Central memory CD8-positive, alpha-beta T cell (primary cell): ENCODE data around the gene PDE6C.

Experiments
- ATAC-seq: fragments of 150-1000 bp; cut with Tn5 transposase; replicated peaks from 2 replicates; pipeline ENCODE4 v1.10.0; 2022; ENCODE audit warnings: mild to moderate bottlenecking, moderate FRiP score, moderate number of reproducible peaks; ENCODE audit not compliant: poor library complexity, severe bottlenecking; ENCODE audit errors: extremely low read depth
- DNase-seq, 2 donors: peaks; one replicate each; pipeline ENCODE4 v3.0.0; 2021; ENCODE audit warnings: low spot score in 2 of 2
- H3K27ac Mint-ChIP-seq: one replicate; pipeline ENCODE4 v1.8.0; 2022; ENCODE audit warnings: low read depth, mild to moderate bottlenecking, moderate library complexity, mixed read lengths
- H3K27me3 Mint-ChIP-seq: one replicate; pipeline ENCODE4 v1.8.0; 2022; ENCODE audit warnings: mixed read lengths
- H3K36me3 Mint-ChIP-seq: one replicate; pipeline ENCODE4 v1.8.0; 2022; ENCODE audit warnings: mild to moderate bottlenecking, moderate library complexity, mixed read lengths; ENCODE audit not compliant: insufficient read depth
- H3K4me1 Mint-ChIP-seq: one replicate; pipeline ENCODE4 v1.8.0; 2022; ENCODE audit warnings: mixed read lengths
- H3K4me3 Mint-ChIP-seq: one replicate; pipeline ENCODE4 v1.8.0; 2022; ENCODE audit warnings: mild to moderate bottlenecking, moderate library complexity, mixed read lengths
- H3K9me3 Mint-ChIP-seq: one replicate; pipeline ENCODE4 v1.8.0; 2022; ENCODE audit warnings: mixed read lengths

The PDE6C gene

GRCh38 chr10:93702210-93703001 is 90.1 kb downstream of the PDE6C start, which contains the start of gene FRA10AC1:
TSS of gene FRA10AC1 (minus strand) at chr10:93702592. CDS start at chr10:93700106, 2,486 bp downstream.
- DNase-seq: peak; percentile 83 to 88
- peaks cover under 1% of the 10 kb centered on the region for H3K4me1 Mint-ChIP-seq
- peaks cover 11% of the 10 kb centered on the region for H3K36me3 Mint-ChIP-seq
- no peaks in the 10 kb centered on the region for H3K27me3 Mint-ChIP-seq
- no peak within 1 kb of the TSS for H3K4me3 Mint-ChIP-seq
- H3K9me3 Mint-ChIP-seq: no peaks in the 10 kb centered on the region
- peak; percentile 82 for ATAC-seq
- no peak within 1 kb of the TSS for H3K27ac Mint-ChIP-seq

GRCh38 chr10:93703066-93703465 is 90.7 kb downstream of the PDE6C start:
- ATAC-seq: no peak
- H3K36me3 Mint-ChIP-seq: peaks cover 11% of the 10 kb centered on the region
- no peaks in the 10 kb centered on the region for H3K9me3 Mint-ChIP-seq
- H3K4me3 Mint-ChIP-seq: no peak overlapping the region
- H3K27me3 Mint-ChIP-seq: no peaks in the 10 kb centered on the region
- H3K4me1 Mint-ChIP-seq: no peaks in the 10 kb centered on the region
- no peak for DNase-seq
- H3K27ac Mint-ChIP-seq: no peak overlapping the region

- Mint-ChIP-seq H3K4me3 (no peak overlapping the region), H3K4me1 (no peaks in the 10 kb centered on the region), H3K27me3 (no peaks in the 10 kb centered on the region), H3K36me3 (peaks cover 11% of the 10 kb centered on the region), H3K9me3 (no peaks in the 10 kb centered on the region), H3K27ac (no peak overlapping the region)
- no peak for DNase-seq
- ATAC-seq: no peak
Measured at GRCh38 chr10:93703841-93704240, 91.5 kb downstream of the PDE6C start.

GRCh38 chr10:93704451-93704850 is 92.1 kb downstream of the PDE6C start:
- Mint-ChIP-seq H3K27ac (no peak overlapping the region), H3K4me3 (no peak overlapping the region), H3K27me3 (no peaks in the 10 kb centered on the region), H3K9me3 (no peaks in the 10 kb centered on the region), H3K36me3 (peaks cover 10% of the 10 kb centered on the region), H3K4me1 (no peaks in the 10 kb centered on the region)
- no peak for DNase-seq
- ATAC-seq: no peak

GRCh38 chr10:93707623-93708022 is 95.3 kb downstream of the PDE6C start:
- no peaks in the 10 kb centered on the region for H3K9me3 Mint-ChIP-seq
- no peak for ATAC-seq
- DNase-seq: no peak
- H3K4me3 Mint-ChIP-seq: no peak overlapping the region
- no peak overlapping the region for H3K27ac Mint-ChIP-seq
- no peaks in the 10 kb centered on the region for H3K36me3 Mint-ChIP-seq
- no peaks in the 10 kb centered on the region for H3K4me1 Mint-ChIP-seq
- no peaks in the 10 kb centered on the region for H3K27me3 Mint-ChIP-seq

- Mint-ChIP-seq H3K27ac (no peak overlapping the region), H3K4me3 (no peak overlapping the region)
Measured at GRCh38 chr10:93710333-93710909, 98.1 kb downstream of the PDE6C start.

GRCh38 chr10:93711891-93712290 is 99.6 kb downstream of the PDE6C start:
- H3K4me3 Mint-ChIP-seq: no peak overlapping the region
- H3K36me3 Mint-ChIP-seq: no peaks in the 10 kb centered on the region
- H3K27me3 Mint-ChIP-seq: no peaks in the 10 kb centered on the region
- no peaks in the 10 kb centered on the region for H3K9me3 Mint-ChIP-seq
- DNase-seq: no peak
- no peak for ATAC-seq
- H3K27ac Mint-ChIP-seq: no peak overlapping the region
- no peaks in the 10 kb centered on the region for H3K4me1 Mint-ChIP-seq

More at GRCh38 chr10:93710333-93710909, 98.1 kb downstream of the PDE6C start:
- no peaks in the 10 kb centered on the region for H3K27me3 Mint-ChIP-seq
- no peaks in the 10 kb centered on the region for H3K36me3 Mint-ChIP-seq
- no peak for ATAC-seq
- no peak for DNase-seq
- no peaks in the 10 kb centered on the region for H3K9me3 Mint-ChIP-seq
- H3K4me1 Mint-ChIP-seq: no peaks in the 10 kb centered on the region

- Mint-ChIP-seq H3K4me3 (no peak overlapping the region), H3K36me3 (no peaks in the 10 kb centered on the region), H3K27ac (no peak overlapping the region), H3K9me3 (no peaks in the 10 kb centered on the region), H3K4me1 (no peaks in the 10 kb centered on the region), H3K27me3 (no peaks in the 10 kb centered on the region)
- DNase-seq (no peak), ATAC-seq (no peak)
Measured at GRCh38 chr10:93712593-93712992, 100.3 kb downstream of the PDE6C start.

GRCh38 chr10:93715345-93715744 is 103.0 kb downstream of the PDE6C start:
- Mint-ChIP-seq H3K27me3 (peaks cover 16% of the 10 kb centered on the region), H3K9me3 (no peaks in the 10 kb centered on the region), H3K4me1 (no peaks in the 10 kb centered on the region), H3K36me3 (no peaks in the 10 kb centered on the region), H3K27ac (no peak overlapping the region), H3K4me3 (no peak overlapping the region)
- no peak for DNase-seq
- ATAC-seq: no peak
